Measurements from ENCODE around the gene ADAMTS9.
"Not testable (repeated sequence)": the region's sequence is repeated elsewhere in the genome, so short reads cannot be mapped to it uniquely, and the experiment has no call there.

DNA sequence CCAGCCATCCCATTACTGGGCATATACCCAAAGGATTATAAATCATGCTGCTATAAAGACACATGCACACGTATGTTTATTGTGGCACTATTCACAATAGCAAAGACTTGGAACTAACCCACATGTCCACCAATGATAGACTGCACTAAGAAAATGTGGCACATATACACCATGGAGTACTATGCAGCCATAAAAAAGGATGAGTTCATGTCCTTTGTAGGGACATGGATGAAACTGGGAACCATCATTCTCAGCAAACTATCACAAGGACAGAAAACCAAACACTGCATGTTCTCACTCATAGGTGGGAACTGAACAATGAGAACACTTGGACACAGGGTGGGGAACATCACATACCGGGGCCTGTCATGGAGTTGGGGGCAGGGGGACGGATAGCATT lies 142.6 kb downstream of the ADAMTS9 start:
- TF ChIP-seq, protein P1, sequence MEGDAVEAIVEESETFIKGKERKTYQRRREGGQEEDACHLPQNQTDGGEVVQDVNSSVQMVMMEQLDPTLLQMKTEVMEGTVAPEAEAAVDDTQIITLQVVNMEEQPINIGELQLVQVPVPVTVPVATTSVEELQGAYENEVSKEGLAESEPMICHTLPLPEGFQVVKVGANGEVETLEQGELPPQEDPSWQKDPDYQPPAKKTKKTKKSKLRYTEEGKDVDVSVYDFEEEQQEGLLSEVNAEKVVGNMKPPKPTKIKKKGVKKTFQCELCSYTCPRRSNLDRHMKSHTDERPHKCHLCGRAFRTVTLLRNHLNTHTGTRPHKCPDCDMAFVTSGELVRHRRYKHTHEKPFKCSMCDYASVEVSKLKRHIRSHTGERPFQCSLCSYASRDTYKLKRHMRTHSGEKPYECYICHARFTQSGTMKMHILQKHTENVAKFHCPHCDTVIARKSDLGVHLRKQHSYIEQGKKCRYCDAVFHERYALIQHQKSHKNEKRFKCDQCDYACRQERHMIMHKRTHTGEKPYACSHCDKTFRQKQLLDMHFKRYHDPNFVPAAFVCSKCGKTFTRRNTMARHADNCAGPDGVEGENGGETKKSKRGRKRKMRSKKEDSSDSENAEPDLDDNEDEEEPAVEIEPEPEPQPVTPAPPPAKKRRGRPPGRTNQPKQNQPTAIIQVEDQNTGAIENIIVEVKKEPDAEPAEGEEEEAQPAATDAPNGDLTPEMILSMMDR (IDR thresholded peaks at IDR 0.05) = not testable (repeated sequence)
- TF ChIP-seq POLR2A, POLR2AphosphoS5 (IDR thresholded peaks at IDR 0.05): not testable (repeated sequence)
